Measurements from ENCODE around the gene ARHGDIB.

ARHGDIB gene

DNA sequence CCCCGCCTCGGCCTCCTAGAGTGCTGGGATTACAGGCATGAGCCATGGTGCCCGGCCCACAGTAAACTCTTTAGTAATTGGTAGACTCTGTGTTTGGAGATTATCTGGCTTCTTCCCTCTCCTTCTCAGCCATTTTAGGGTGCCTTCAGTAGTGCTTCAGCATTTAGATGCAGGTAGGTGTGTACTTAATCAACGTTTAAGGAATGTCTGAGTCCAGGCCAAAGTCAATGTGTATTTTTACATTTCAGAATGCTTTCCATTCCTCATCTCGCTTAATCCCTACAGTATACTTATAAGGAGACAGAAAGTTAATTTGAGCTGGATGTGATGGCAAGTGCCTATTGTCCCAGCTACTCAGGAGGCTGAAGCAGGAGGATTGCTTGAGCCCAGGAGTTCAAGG lies 55.3 kb downstream of the ARHGDIB start:
- ChIA-PET CTCF (interaction anchor here (0.6 kb wide), 1 partner anchor 1350 kb away, joined by 3 read pairs; no protein-coding TSS in a partner anchor), POLR2A (no interaction called here)
- TF ChIP-seq, protein P1, sequence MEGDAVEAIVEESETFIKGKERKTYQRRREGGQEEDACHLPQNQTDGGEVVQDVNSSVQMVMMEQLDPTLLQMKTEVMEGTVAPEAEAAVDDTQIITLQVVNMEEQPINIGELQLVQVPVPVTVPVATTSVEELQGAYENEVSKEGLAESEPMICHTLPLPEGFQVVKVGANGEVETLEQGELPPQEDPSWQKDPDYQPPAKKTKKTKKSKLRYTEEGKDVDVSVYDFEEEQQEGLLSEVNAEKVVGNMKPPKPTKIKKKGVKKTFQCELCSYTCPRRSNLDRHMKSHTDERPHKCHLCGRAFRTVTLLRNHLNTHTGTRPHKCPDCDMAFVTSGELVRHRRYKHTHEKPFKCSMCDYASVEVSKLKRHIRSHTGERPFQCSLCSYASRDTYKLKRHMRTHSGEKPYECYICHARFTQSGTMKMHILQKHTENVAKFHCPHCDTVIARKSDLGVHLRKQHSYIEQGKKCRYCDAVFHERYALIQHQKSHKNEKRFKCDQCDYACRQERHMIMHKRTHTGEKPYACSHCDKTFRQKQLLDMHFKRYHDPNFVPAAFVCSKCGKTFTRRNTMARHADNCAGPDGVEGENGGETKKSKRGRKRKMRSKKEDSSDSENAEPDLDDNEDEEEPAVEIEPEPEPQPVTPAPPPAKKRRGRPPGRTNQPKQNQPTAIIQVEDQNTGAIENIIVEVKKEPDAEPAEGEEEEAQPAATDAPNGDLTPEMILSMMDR (IDR thresholded peaks at IDR 0.05; ENCODE audit: control extremely low read depth, extremely low read depth, low read depth, missing control alignments): no peak
- DNase-seq (ENCODE audit: extremely low spot score): no peak

DNA sequence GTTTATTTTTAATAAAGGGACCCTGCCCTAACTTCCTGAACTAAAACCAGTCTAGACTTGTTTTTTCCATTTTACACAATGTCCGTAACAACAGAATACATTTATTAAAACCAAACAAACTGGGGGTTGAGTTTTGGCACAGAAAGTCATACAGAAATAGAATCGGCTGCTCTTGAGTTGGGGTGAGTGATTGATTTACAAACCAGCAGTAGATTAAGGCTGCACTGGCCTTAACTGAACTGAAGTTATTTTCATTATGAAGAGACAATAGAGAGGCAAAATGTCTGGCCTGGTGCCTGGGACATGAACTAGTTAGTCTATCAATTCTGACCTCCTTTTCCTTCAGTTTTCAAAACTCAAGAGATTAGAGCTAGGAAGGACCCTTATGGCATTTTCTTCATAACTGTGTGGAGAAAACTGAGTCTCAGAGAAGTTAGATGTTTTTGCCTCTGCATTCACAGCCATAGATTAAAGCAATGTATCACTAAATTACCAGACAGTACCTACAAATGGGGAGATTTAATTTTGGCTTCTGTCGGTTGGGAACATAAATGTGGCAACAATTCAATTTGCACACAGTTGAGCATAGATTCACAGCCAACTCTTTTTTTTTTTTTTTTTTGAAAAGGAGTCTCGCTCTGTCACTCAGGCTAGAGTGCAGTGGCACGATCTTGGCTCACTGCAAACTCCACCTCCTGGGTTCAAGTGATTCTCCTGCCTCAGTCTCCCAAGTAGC lies 56.0 kb downstream of the ARHGDIB start:
- no peak for DNase-seq (ENCODE audit: extremely low spot score)
- TF ChIP-seq, protein P1 (IDR thresholded peaks at IDR 0.05; ENCODE audit: control extremely low read depth, extremely low read depth, low read depth, missing control alignments): no peak
- ChIA-PET CTCF (no interaction called here), POLR2A (no interaction called here)

DNA sequence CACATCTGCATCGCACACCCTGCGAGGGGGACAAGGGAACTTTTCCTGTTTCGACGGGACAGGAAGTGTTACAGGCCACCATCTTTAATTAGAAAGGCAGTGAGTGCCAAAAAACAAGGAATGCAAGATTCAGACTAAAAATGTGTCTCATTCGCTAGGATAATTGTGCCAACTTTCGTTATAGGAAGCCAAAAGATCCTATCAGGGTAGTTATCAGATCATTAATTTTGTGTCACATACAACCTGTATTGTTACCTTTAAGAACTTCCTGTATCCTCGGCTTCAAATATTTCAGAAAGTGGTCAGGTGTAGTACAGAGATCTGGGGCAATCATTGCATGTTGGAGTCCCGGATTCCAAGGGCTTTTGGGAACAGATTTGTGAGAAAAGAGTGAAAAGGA lies 56.5 kb downstream of the ARHGDIB start:
- DNase-seq (ENCODE audit: extremely low spot score): no peak
- CTCF ChIA-PET: no interaction called here
- TF ChIP-seq, protein P1 (IDR thresholded peaks at IDR 0.05; ENCODE audit: control extremely low read depth, extremely low read depth, low read depth, missing control alignments): no peak
- POLR2A ChIA-PET: no interaction called here

DNA sequence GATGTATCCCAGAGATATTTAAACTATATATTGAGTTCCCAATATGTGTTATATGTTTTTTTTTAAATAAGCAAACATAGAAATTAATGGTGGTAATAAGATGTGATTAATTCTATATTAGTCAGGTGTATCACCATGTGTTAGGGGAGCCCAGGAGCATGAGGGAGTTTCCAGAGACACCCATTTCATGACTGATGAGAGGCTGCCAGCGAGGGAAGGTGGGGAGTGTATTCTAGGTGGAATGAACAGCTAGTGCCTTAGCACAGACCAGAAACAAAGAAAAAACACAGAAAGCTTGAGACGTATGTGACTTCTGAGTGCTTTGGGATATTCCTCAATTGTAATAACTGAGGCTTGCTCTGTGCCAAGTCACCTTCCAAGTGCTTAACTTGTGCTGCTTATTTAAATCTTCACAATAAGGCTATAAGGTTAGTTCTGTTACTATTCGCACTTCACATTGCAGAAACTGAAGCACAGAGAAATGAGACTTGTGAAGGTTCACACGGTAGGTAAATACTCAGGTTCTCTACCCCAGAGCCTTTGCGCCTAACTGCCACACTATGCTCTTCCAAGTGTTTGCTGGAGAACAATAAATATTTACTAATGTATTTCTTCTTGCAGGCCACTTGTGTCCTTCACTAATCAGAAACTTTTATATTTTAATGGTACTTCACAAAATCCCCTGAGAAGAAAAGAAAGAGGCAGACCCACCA lies 57.9 kb downstream of the ARHGDIB start:
- TF ChIP-seq, protein P1 (IDR thresholded peaks at IDR 0.05; ENCODE audit: control extremely low read depth, extremely low read depth, low read depth, missing control alignments): no peak
- POLR2A ChIA-PET: no interaction called here
- DNase-seq (ENCODE audit: extremely low spot score): no peak
- CTCF ChIA-PET: interaction anchor here (1.4 to 2.0 kb wide), 2 partner anchors 8 to 14 kb away, joined by 4 to 6 read pairs; no protein-coding TSS in a partner anchor

DNA sequence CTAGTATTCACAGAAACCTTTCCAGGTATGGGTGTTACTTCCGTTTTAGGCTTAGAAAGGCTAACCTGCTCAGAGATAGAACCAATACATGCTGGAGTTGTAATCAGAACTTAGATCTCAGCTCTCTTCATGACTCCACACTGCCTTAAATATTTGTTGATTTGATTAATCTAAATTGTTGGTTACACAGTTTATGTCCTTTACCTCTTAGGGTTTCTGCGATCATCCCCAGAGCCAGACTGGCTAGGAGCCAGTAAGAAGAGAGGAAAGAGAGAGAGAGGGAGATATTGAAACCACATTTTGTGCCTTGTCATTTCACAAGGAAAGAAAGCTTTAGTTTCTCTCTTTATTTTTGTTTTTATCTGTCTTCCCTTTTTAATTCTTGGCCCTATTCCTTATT lies 58.9 kb downstream of the ARHGDIB start:
- TF ChIP-seq, protein P1 (IDR thresholded peaks at IDR 0.05; ENCODE audit: control extremely low read depth, extremely low read depth, low read depth, missing control alignments): no peak
- POLR2A ChIA-PET: no interaction called here
- DNase-seq (ENCODE audit: extremely low spot score): no peak
- CTCF ChIA-PET: interaction anchor here (1.0 to 2.0 kb wide), 5 partner anchors 9 to 19 kb away, joined by 3 to 6 read pairs (median 4); no protein-coding TSS in a partner anchor

DNA sequence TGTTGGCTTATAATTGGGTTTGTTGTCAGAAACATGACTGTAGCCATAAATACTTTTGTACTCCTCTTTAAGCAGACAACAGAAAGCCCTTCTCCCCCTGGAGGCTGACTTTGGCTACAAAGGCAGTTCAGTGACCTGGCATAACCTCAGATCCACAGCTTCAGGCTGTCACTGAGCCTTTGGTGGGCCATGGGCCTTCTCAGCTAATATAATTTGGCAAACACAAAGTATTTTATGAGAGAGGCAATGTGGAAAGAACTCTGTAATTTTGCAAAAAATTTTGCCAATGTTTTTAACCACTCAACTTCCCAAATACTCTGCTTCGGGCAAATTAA lies 60.2 kb downstream of the ARHGDIB start:
- TF ChIP-seq, protein P1 (IDR thresholded peaks at IDR 0.05; ENCODE audit: control extremely low read depth, extremely low read depth, low read depth, missing control alignments): no peak

More for the DNA sequence above, 60.2 kb downstream of the ARHGDIB start:
- DNase-seq (ENCODE audit: extremely low spot score): no peak
- ChIA-PET CTCF (interaction anchor here (0.7 to 1.1 kb wide), 3 partner anchors 8 to 11 kb away, joined by 3 to 4 read pairs (median 4); no protein-coding TSS in a partner anchor), POLR2A (no interaction called here)

Data from GM10248 (cell line).